ELF-1 (cell line): ENCODE data around the gene SLC12A7.
"Not testable (repeated sequence)": the region's sequence is repeated elsewhere in the genome, so short reads cannot be mapped to it uniquely, and the experiment has no call there.

Experiments
- DNase-seq: peaks from one replicate; pipeline ENCODE4 v3.0.0-alpha.2; 2016; ENCODE audit warnings: low read depth, low spot score

The SLC12A7 gene

GRCh38 chr5:1035421-1036405, 76.2 kb downstream of the SLC12A7 start:
- no peak for DNase-seq

GRCh38 chr5:1034986-1035385, 76.9 kb downstream of the SLC12A7 start:
- DNase-seq, result no peak

- DNase-seq, result no peak
These were observed 77.4 kb downstream of the SLC12A7 start for GRCh38 chr5:1034421-1034905.

- DNase-seq, result no peak
These were observed 78.0 kb downstream of the SLC12A7 start for GRCh38 chr5:1033606-1034420.

- no peak for DNase-seq
These were observed 78.7 kb downstream of the SLC12A7 start for GRCh38 chr5:1033178-1033577.

GRCh38 chr5:1032551-1033027, 79.3 kb downstream of the SLC12A7 start:
- no peak for DNase-seq

GRCh38 chr5:1032011-1032410, 79.9 kb downstream of the SLC12A7 start:
- no peak for DNase-seq

GRCh38 chr5:1031306-1031959, 80.4 kb downstream of the SLC12A7 start:
- no peak for DNase-seq

- DNase-seq, result no peak
These were observed 81.0 kb downstream of the SLC12A7 start for GRCh38 chr5:1030801-1031271.

GRCh38 chr5:1029945-1030625, 81.8 kb downstream of the SLC12A7 start:
- DNase-seq, result no peak

GRCh38 chr5:1029282-1029944, 82.5 kb downstream of the SLC12A7 start:
- no peak for DNase-seq

GRCh38 chr5:1028481-1029281, 83.2 kb downstream of the SLC12A7 start:
- DNase-seq, result no peak

GRCh38 chr5:1027631-1028441, 84.0 kb downstream of the SLC12A7 start:
- DNase-seq, result no peak

GRCh38 chr5:1026700-1027621, 84.9 kb downstream of the SLC12A7 start:
- DNase-seq, result no peak

GRCh38 chr5:1021969-1022336, 89.9 kb downstream of the SLC12A7 start:
- DNase-seq, result not testable (repeated sequence)

GRCh38 chr5:1021136-1021968, 90.5 kb downstream of the SLC12A7 start:
- peak; percentile 71 for DNase-seq
